HG02870 (cell line): ENCODE results near the gene ARHGEF4.

Source experiments
- ATAC-seq: cut with Tn5 transposase; IDR thresholded peaks from one replicate; pipeline ENCODE4 v1.9.1; 2021; ENCODE audit warnings: mild to moderate bottlenecking, moderate library complexity; ENCODE audit not compliant: unreplicated experiment

Gene ARHGEF4

DNA sequence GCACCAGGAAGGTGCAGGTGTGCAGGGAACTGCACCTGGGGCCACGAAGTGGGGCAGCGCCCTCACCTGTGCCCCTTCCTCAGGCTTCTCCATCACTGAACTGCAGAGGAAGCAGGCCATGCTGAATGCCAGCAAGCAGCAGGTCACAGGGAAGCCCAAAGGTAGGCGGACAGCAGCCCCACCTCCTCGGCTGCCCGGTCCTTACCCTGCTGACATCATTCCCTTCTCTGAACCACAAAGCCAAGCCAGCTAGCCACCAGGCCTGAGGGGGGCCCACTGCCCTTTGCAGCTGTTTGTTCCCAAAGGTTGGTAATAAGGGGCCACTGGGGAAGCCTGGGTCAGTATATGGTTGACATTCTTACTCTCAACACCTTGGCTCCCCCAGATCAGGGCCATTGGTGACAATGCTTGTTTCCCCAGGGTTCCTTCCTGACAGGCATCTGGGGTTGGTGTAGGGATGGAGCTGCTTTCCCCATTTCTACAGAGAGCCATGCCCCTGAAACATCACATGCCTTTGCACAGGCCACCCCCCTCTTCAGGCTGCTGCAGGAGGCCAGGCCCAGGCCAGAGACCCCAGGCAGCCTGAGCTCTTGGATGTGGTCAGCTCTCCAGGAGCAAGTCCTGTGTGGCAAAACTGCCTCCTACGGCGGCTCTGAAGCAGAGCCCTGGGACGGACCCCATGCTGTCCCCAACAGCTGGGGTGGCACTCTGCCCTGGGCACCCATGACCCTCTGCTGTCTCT lies 208.7 kb downstream of the ARHGEF4 start:
- ATAC-seq: no peak

DNA sequence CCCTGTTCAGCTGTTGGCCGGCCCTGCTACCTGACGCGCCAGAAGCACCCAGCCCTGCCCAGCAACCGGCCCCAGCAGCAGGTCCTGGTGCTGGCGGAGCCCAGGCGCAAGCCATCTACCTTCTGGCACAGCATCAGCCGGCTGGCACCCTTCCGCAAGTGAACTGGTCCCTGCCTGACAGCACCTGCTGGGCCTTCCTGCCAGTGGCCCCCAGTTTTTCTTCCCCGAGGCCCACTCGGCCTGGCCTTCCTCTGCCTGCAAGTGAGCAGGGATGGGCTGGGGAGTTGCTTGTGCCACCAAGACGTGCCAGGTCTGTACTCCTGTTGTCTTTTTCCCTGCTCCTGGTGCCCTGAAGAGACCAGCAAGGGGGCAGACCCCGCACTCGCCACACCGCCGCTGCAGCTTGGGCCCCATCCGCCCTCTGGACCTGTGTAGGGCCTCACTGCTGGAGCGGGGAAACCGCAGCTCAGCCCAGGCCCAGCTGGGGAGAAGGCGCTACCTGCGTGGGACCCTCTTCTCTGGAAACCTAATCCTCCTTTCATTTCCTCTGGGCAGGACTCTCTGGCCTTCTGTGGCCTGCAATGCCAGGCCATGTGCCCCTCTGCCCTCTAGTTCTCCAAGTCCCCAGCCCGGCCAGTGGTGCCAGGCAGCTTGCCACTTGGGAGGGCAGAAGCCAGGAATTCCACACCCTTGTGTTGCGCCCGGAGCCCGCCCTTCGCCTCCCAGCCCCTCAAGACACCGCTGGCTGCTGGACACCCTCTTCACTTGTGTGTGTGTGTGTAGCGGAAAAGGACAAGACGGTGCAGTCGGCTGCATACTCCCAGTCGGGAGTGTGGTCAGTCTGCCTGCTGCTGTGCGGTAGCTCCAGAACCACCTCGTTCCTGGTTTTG lies 209.6 kb downstream of the ARHGEF4 start:
- ATAC-seq: no peak

DNA sequence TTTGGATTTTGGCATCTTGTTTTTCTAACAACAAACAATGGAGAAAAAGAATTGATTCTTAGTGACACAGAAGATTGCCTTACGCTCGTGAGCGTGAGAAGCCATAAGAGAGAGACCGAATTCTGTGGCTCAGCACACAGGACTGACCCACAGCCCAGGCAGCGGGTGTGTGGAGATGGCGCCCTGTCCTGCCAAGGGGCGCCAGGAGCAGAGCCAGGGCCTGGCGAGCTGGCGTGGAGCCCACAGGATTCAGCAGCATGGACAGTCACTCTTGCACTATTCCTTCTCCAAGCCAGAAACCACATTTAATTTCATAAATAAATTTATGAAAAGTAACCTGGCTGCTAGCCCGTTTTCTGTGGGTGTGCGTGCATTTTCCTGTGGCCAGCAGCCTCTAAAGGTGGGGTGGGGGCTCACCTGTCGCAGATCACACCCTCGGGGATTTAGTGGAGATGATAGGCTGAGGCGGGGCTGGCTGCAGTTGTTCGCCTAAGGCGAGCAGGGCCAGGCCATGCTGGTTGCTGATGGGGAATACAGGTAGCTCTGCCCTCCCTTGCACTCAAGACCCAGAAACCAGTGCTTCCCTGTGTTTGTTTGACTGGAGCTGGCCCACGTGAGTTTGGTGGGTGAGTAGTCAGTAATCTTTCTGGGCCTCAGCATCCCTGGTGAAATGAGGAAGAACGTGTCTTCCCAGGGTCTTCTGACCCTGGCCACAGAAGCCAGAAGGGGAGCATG lies 210.4 kb downstream of the ARHGEF4 start:
- no peak for ATAC-seq

DNA sequence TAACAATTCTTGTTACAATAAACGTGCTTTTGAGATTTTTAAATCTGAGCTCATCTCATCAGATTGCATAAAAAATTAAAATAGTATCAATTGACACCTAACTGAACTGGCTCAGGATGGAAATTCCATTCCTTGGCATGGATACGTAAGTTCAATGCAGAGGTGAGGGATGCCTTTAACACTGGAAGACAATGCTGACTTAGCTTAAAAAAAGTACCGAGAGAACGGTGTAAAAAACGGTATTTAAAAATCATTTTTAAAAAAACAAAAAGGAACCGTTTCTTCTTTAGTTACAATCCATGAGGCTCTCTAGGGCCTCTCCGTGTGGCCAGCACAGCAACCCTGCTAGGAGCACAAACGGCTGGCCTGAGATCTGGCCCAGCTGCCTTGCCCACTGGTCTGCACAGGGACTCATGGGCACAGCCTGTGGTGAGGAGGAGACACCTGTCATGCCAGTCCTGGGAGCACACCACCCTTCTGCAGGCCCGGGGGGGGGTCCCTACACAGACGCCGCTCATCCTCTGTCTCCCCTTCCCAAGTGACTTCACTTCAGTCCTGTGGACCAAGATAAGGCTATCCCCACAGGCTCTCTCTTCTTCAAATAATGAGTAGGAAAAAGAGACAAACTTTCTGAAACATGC lies 211.3 kb downstream of the ARHGEF4 start:
- ATAC-seq: no peak

DNA sequence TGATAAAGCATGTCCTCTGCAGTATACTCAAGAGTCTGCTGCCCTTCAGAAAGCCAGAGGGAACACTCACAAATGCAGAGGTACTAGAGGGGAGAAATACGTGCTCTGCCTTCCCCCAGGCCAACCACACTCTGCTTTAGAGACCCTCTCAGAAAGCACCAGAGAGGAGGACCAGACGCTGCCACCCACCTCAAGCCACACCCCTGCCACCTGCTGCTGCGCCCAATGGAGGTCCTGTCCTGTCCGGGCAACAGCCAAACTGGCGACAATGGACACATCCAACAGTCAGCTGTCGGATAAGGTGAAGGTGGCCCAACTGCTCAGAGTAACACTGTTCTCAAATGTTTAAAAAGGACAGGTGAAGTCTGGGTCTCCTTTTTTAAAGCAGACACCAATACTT lies 211.9 kb downstream of the ARHGEF4 start:
- no peak for ATAC-seq

DNA sequence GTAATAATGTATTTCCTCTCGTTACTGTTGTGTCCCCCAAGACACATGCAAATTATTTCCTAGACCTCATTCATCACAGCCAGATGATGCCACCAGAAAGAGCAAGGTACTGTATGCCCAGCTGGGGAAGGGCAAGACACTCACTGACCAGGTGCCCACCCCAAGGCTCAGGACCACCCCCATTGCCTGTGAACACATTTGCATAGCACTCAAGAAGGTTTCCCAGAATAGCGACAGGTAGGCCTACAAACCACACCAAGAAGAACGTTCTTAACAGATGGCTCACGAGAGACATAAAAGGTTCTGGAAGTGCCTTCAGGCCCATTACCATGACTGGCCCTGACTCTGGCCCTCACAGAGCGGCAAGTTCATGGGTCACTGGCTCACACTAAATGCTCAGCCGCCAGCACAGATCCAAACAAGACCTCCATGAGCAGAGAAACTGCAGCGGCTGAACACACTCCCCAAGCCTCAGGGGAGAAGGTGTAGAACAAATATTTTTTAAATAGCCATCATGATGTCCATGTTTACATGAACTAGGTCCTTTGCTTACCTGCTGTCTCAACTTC lies 212.5 kb downstream of the ARHGEF4 start:
- ATAC-seq: no peak

DNA sequence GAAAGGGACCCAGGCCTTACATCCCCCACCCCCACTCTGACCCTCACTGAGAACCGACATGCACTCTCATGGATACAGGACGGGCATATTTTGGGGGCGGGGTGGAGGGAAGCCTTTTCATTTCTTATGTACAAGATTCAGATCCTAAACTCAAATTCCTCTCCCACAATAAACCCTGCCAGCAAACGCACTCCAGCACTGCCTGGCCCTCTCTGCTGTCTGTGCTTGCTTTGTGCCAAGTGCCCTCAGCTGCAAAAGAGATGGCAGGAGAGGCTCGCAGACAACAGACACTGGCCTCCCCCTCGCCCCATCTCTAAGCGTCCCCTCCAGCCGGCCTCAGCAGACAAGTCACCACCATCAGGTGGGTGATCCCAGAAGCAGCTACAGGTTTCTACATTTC lies 214.2 kb downstream of the ARHGEF4 start:
- no peak for ATAC-seq

DNA sequence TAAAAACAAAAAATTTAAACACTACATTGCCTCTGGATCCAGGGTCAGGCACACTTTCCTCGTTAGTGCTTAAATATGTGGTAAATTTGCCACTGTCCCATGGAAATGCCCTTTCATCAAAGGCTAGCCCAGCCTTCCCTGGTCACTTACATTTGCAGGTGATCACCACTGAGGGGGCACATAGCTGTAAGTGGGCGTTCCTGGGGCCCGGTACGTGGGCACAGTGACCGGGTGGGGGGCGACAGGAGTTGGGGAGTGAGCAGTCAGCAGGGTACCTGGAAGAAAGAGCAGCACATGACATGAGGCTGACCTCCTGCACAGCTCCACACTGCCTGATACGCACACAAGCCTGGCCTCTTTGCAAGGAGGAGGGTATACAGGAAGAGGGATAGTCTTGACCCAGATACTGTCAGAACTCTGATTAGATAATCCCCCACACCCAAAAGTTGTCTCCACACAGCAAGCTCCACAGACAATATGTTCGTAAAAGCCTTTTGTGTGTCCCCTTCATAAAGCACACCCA lies 216.1 kb downstream of the ARHGEF4 start:
- no peak for ATAC-seq

DNA sequence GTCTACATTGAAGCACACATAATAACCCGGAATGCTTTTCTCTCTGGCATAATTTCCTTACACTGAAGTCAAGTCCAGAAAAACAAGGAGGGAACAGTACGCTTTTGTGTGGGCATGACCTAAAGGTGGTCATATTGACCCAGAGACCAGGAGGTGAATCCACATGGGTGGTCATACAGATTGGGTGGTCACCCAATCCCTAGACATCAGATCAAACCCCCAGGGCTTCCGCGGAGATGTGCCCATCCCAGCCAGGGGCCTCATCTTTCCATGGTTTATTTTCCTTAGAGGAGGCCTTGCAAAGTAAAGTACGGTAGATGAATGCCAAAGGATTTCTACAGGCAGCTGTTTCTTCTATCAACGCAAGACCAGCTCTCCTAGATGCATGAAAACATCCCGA lies 217.8 kb downstream of the ARHGEF4 start:
- no peak for ATAC-seq

DNA sequence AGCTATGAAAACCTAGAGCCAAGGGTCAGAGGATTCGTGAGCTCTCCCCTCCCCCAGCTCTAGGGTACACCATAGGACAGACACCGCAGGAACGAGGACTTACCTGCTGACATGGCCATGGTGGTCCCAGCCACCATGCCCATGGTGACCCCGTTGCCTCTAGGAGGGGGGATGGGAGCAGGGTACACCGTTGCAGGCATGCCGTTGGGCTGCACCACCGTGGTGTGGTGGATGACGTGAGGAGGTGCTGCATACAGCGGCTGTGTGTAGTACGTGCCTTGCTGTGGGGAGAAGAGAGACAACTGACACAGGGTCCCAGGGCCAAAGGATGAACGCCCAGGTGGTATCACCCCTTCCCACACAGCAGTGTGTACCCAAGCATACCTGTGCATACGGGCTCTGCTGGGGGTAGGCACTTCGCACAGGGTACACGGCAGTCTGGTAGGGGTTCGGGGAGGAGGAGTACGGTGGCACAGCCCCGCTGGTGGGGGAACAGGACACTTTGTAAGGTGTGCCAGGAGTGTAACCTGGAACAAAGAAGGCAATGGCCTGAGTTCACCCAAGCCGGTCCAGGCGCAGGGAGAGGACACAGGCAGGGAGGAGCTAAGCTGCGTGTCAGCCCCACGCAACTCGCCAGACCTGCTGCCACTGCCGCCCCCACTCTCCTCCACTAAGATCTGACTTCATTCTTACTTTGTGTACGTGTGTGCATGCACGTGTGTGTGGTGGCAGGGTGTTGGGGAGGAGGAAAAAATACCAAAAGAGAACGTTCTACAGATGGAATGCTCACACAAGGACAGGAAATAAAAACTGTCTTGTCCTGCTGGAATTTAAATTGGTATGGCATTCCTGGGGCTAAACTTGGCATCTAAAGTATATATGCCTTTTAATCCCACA lies 218.7 kb downstream of the ARHGEF4 start:
- no peak for ATAC-seq

DNA sequence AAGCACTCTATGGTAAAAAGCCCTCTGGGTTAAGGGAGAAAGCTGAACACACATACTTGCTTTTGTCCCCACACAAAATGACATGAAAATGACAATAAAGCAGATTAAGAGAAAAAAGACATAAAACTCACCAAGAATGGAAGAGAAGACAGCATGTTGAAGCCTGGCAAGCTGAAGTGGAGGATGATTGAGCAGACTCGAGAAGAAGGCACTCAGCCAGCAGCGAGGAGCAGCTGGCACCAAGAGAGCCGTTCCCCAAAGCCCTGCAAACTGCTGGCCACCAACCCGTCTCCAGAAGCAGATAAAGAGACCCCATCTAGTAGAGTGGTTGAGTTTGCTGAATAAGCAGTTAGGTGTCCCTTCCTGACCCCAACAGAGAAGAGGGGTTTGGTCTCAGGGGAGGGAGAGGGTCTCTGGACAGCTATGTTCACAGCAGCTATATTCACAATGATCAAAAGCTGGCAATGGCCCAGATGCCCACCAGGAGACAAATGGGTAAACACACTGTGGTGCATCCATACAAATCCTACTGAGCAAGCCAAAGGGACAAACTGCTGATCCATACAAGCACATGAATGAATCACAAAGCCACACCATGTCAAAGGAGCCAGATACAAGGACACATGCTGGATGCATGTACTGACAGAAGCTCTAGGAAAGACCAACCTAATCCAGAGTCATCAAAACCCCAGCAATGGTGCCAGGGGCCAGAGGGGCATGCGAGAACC lies 219.7 kb downstream of the ARHGEF4 start:
- no peak for ATAC-seq

DNA sequence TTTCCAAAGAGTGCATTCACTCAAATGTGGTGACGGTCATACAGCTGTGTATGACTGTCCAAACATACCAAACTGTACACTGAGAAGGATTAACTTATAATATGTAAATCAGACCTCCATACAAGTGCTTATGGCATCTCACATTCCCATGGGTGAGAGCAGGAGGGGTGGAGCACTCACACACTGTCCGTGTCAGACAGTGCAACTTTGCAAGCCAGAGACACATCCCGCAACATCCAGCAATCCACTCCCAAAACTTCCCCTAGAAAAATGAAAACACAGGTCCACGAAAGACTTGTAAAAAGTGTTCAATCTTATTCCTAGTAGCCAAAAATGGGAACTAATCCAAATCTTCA lies 220.2 kb downstream of the ARHGEF4 start:
- no peak for ATAC-seq

DNA sequence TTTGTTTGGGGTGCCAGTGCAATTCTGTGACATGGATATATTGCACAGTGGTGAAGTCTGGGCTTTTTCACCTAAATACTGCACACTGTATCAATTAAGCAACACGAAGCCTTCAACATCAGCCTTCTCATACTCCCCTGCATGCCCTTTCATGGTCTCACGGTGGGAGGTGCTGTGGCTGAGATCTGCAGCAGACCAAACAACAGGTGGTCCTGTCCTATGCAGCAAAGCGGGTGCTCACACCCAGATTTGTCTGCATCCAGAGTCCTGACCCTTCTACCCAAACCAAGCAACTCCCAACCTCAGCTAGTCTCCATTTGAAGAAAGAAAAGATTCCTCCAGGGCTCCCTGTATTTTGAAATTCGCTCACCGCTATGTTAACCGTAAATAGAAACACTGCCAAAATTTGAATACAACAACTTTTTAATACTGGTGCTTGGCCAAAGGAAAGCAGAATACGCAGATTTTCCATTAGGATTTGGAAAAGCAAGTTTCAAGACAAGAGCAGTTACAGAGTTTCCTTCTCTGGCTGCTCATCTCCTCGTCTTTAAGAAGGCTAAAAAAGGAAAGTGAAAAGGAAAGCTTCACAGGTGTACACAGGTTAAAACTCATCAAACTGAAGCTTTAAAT lies 221.6 kb downstream of the ARHGEF4 start:
- ATAC-seq: no peak

DNA sequence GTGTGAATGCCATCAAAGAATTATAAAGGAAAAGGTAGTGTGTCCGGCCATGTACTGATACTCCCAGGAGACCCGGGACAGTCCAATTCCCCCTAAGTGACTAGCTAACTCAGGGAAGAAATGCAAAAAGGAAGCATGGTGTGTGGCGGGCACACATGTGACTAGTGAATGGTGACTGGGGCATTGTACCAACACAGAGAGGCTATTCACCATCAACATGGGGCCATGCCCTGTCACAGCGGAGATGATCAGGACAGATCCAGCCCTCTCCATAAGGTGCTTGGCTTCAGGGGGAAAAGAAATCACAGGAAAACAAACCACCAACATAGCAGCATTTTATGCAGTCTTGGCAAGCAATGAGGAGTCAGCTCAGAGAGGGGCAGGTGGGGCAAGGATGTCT lies 222.2 kb downstream of the ARHGEF4 start:
- no peak for ATAC-seq

DNA sequence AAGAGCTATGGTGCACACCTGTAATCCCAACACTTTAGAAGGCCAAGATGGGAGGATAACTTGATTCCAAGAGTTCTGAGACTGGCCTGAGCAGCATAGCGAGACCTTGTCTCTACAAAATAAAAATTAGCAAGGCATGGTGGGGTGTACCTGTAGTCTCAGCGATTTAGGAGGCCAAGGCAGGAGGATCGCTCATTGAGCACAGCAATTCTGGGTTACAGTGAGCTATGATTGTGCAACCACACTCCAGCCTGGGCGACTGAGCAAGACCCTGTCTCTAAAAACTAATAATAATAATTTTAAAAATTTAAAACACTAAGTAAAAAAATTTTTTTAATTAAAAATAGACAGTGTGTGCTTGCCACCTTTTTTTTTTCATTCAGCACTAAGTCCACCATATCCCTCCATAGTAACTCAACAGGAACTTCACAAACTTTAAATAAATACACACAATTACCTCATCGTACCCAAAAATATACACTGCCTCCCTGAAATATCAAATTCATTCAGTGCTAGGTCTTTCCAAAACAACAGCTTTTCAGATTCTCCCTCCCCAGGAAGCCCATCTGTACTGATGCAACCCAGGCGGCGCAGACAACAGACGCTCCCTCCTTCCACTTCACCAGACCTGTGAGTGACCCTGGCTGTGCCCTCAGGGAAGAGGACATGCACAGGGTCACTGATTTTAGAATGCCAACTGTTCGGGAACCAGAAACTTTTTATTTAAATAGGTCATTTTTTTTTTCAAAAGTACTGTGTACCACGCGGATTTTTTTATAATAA lies 227.0 kb downstream of the ARHGEF4 start:
- ATAC-seq: no peak

DNA sequence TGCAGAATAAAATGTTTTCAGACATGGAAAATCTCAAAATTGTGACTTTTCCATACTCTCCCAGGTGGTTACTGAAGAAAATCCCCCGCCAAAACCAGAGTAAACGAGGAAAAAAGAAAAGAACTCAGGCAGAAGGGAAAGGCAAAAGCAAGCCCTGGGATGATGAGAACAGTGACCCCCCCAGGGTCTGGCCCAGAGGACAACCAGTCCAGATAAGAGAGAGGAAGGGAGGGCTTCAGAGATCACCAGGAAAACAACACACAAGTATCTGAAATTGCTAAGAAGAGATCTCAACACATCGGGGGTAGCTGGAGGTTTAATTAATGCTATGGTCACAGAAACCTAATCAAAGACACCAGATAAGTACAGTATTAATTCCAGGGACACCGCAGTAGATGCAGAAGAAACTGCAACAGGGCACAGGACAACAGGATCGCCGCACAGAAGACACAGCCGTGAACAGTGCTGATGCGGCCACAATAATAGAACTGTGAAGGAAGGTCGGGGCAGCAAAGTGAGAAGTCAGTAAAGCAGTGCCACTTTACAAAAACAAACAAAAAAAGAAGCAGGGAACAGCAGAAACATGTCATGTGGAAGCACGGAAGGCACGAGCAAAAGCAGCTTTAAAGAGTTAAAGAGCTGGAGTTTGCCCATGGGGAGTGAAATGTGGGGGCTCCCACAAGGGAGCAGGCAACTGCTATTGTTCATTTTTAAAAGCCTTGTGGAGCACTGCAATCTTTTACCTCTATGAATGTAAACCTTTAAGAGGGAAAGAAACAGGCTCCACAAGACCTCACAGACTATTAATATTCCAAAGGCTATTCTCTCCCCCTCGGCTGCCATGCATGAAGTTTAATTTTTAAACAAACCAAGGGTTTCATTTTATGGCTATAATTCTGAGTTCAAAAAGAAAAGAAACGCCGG lies 228.1 kb downstream of the ARHGEF4 start:
- ATAC-seq: no peak
